ENCODE results near the gene PCDH19. TPM values are rescaled to one million over a fixed set of nuclear protein-coding genes. Genes with fewer than 3 reads are reported as not detected.
"Not testable (repeated sequence)": the region's sequence is repeated elsewhere in the genome, so short reads cannot be mapped to it uniquely, and the experiment has no call there.

PCDH19 gene
- total RNA-seq, 1 donor from 2014 or later, result 3.4 TPM

DNA sequence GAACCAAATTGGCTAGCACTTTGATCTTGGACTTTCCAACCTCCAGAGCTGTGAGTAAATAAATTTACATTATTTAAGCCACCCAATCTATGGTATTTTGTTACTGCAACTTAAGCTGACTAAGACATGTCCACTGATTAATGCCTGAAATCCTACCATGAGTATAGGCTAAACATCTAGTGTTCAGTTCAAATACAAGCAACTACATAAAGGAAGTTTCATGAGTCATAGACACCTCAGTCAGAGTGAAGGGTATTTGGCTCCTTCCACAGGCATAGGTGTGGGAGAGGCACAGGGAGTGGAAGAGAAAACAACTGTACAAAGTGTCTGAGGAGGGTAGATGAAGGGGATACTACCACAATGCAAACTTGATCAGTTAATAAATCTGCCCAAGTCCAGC, 35.5 kb upstream of the PCDH19 start:
- H3K27ac ChIP-seq, result no peak overlapping the region
- no peaks in the 10 kb centered on the region for H3F3A ChIP-seq (ENCODE audit: low read depth)
- H2AFZ ChIP-seq (replicated peaks), result no peak overlapping the region
- no peaks in the 10 kb centered on the region for H3K4me1 ChIP-seq
- H3K4me3 ChIP-seq, result no peak overlapping the region
- no peak overlapping the region for H3K9ac ChIP-seq
- H3K4me1 Mint-ChIP-seq, result no peaks in the 10 kb centered on the region
- H3K4me3 Mint-ChIP-seq, result no peak overlapping the region
- DNase-seq (ENCODE audit: low spot score), result no peak
- no peaks in the 10 kb centered on the region for H3K27me3 Mint-ChIP-seq (ENCODE audit: insufficient read depth, low read depth)
- H3K27ac Mint-ChIP-seq, result no peak overlapping the region
- H4K20me1 ChIP-seq (ENCODE audit: low read depth), result no peaks in the 10 kb centered on the region
- no peaks in the 10 kb centered on the region for H3K36me3 Mint-ChIP-seq
- H3K36me3 ChIP-seq, result no peaks in the 10 kb centered on the region
- no peak for TF ChIP-seq EZH2 (IDR thresholded peaks at IDR 0.05)
- no peaks in the 10 kb centered on the region for H3K27me3 ChIP-seq
- no peaks in the 10 kb centered on the region for H3K9me3 Mint-ChIP-seq
- H3K79me2 ChIP-seq (ENCODE audit: low read depth), result no peaks in the 10 kb centered on the region
- H3K9me3 ChIP-seq (ENCODE audit: low read depth), result no peaks in the 10 kb centered on the region
- no peak overlapping the region for H3K4me2 ChIP-seq

DNA sequence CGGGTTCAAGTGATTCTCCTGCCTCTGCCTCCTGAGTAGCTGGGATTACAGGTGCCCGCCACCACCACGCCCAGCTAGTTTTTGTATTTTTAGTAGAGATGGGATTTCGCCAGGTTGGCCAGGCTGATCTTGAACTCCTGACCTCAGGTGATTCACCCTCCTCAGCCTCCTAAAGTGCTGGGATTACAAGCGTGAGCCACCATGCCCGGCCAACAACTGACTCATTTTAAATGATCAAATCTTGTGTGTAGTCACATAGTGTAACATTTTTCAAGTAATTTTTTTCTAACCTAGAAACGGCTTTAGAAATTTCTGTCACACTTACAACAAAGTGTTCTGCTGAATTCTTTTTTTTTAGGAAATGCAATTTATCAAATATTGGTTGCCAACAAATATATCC, 31.2 kb upstream of the PCDH19 start:
- H3K4me2 ChIP-seq; H3K27me3 Mint-ChIP-seq (ENCODE audit: insufficient read depth, low read depth); H3K4me3 ChIP-seq; H3K79me2 ChIP-seq (ENCODE audit: low read depth); H3K9ac ChIP-seq; H3K36me3 Mint-ChIP-seq; H3K4me1 Mint-ChIP-seq; DNase-seq (ENCODE audit: low spot score); H3K27ac Mint-ChIP-seq; H3K27me3 ChIP-seq; H3K4me1 ChIP-seq; H4K20me1 ChIP-seq (ENCODE audit: low read depth); H3K9me3 ChIP-seq (ENCODE audit: low read depth); H3K27ac ChIP-seq; H3F3A ChIP-seq (ENCODE audit: low read depth); H3K9me3 Mint-ChIP-seq; H3K4me3 Mint-ChIP-seq; H2AFZ ChIP-seq (replicated peaks); H3K36me3 ChIP-seq: not testable (repeated sequence)

DNA sequence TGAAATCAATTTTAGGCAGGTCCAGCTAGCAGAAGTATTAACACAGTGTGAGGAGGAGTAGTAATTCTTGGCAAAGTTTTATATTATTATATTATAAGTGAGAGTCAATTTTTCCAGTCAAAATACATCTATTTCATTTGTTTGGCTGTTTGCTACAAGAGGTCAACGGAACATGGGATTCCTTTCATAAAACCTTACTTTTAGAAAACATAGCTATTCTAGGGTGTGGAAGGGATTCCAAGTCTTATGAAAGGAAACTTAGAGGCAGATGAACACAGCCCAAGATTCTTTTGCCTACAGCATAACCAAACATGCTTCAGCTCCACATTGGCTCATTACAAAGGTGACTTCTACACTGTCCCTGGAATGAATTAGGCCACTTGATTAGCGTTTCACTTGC, 29.9 kb upstream of the PCDH19 start:
- TF ChIP-seq EZH2 (IDR thresholded peaks at IDR 0.05) (no peak), EZH2phosphoT487 (IDR thresholded peaks at IDR 0.05) (no peak)
- TF ChIP-seq, protein P1, sequence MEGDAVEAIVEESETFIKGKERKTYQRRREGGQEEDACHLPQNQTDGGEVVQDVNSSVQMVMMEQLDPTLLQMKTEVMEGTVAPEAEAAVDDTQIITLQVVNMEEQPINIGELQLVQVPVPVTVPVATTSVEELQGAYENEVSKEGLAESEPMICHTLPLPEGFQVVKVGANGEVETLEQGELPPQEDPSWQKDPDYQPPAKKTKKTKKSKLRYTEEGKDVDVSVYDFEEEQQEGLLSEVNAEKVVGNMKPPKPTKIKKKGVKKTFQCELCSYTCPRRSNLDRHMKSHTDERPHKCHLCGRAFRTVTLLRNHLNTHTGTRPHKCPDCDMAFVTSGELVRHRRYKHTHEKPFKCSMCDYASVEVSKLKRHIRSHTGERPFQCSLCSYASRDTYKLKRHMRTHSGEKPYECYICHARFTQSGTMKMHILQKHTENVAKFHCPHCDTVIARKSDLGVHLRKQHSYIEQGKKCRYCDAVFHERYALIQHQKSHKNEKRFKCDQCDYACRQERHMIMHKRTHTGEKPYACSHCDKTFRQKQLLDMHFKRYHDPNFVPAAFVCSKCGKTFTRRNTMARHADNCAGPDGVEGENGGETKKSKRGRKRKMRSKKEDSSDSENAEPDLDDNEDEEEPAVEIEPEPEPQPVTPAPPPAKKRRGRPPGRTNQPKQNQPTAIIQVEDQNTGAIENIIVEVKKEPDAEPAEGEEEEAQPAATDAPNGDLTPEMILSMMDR (IDR thresholded peaks at IDR 0.05), result no peak
- Histone ChIP-seq H3K9me3 (ENCODE audit: low read depth) (no peaks in the 10 kb centered on the region), H4K20me1 (ENCODE audit: low read depth) (no peaks in the 10 kb centered on the region), H3K27ac (no peak overlapping the region), H3K4me3 (no peak overlapping the region), H3K27me3 (no peaks in the 10 kb centered on the region), H3K4me1 (peaks cover 9% of the 10 kb centered on the region), H3F3A (ENCODE audit: low read depth) (peaks cover 5% of the 10 kb centered on the region), H3K4me2 (no peak overlapping the region), H3K36me3 (no peaks in the 10 kb centered on the region), H2AFZ (replicated peaks) (no peak overlapping the region), H3K79me2 (ENCODE audit: low read depth) (no peaks in the 10 kb centered on the region), H3K9ac (no peak overlapping the region)
- peaks cover 12% of the 10 kb centered on the region for H3K4me1 Mint-ChIP-seq
- no peaks in the 10 kb centered on the region for H3K9me3 Mint-ChIP-seq
- H3K27me3 Mint-ChIP-seq (ENCODE audit: insufficient read depth, low read depth), result no peaks in the 10 kb centered on the region
- DNase-seq (ENCODE audit: low spot score), result no peak
- no peak overlapping the region for H3K4me3 Mint-ChIP-seq
- no peak overlapping the region for H3K27ac Mint-ChIP-seq
- no peaks in the 10 kb centered on the region for H3K36me3 Mint-ChIP-seq

DNA sequence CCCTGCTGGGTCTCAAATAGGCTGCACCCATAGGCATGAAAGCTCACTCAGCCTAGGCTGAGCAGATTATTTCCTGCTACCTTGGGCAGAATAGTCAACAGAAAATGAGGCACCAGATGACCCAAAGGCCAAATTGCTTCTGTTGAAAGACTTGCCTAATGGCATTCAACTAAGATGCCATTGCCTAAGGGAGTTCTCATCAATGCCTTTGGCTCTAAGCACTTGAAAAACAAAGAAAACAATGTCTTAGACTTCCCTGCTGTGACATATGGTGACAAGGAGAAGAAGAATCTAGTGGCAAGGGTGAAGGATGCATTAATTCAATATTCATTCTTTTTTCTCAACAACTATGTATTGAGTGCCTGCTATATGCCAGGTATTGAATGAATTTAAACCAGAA, 25.7 kb upstream of the PCDH19 start:
- peaks cover 21% of the 10 kb centered on the region for H3F3A ChIP-seq (ENCODE audit: low read depth)
- H3K27me3 ChIP-seq, result no peaks in the 10 kb centered on the region
- peaks cover 10% of the 10 kb centered on the region for H3K9me3 ChIP-seq (ENCODE audit: low read depth)
- Mint-ChIP-seq H3K27ac (no peak overlapping the region), H3K4me1 (peaks cover 35% of the 10 kb centered on the region), H3K36me3 (no peaks in the 10 kb centered on the region), H3K27me3 (ENCODE audit: insufficient read depth, low read depth) (peaks cover 2% of the 10 kb centered on the region), H3K9me3 (peaks cover 8% of the 10 kb centered on the region), H3K4me3 (no peak overlapping the region)
- H3K36me3 ChIP-seq, result no peaks in the 10 kb centered on the region
- H3K4me2 ChIP-seq, result no peak overlapping the region
- H3K79me2 ChIP-seq (ENCODE audit: low read depth), result no peaks in the 10 kb centered on the region
- no peak overlapping the region for H3K4me3 ChIP-seq
- DNase-seq (ENCODE audit: low spot score), result no peak
- H2AFZ ChIP-seq (replicated peaks), result no peak overlapping the region
- H3K27ac ChIP-seq, result no peak overlapping the region
- H3K4me1 ChIP-seq, result peaks cover 19% of the 10 kb centered on the region
- H4K20me1 ChIP-seq (ENCODE audit: low read depth), result no peaks in the 10 kb centered on the region
- TF ChIP-seq EZH2 (IDR thresholded peaks at IDR 0.05) (no peak), EZH2phosphoT487 (IDR thresholded peaks at IDR 0.05) (no peak)
- TF ChIP-seq, protein P1 (IDR thresholded peaks at IDR 0.05), result no peak
- H3K9ac ChIP-seq, result no peak overlapping the region
